OCI-LY3 (cell line): Measurements from ENCODE around the gene NPLOC4.

Source experiments
- CTCF ChIP-seq: fragments of 200-600, 300-600 bp; sonication (generic); IDR thresholded peaks from 2 replicates; pipeline ENCODE4 v1.5.1; 2014; ENCODE audit warnings: antibody characterized with exemption, low read length, low read depth
- EZH2phosphoT487 ChIP-seq: fragments of 200-600 bp; shearing (Covaris generic); IDR thresholded peaks from 2 replicates; pipeline ENCODE4 v1.6.1; 2018; ENCODE audit warnings: antibody characterized with exemption, mixed run types, low read depth

- no peak for TF ChIP-seq CTCF
- TF ChIP-seq EZH2phosphoT487 = no peak
Observed at GRCh38 chr17:81607431-81607830, 29.5 kb downstream of the NPLOC4 start.
